ENCODE measurements around the gene MAPK10. TPM values are rescaled to one million over a fixed set of nuclear protein-coding genes. Genes with fewer than 3 reads are reported as not detected.

The MAPK10 gene
- total RNA-seq, 1 experiment from 2014 or later: 4.7 TPM

DNA sequence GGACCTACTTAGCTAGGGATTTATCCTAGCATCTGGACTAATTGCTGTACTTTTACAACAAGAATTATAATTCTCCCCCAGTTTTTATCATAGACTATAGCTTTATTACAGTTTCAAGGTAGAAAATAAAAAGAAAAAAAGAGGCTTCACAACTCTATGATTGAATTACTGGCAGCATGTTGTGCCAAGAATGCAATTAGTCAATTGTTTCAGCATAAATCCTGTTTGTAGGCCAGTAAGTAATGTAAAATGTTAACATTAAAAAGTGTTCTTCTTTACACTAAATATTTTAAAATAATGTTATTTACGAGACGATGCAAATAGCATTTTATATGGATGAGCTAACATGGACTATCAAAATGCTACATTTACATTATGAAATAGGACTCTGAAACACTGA, 228.4 kb downstream of the MAPK10 start:
- TF ChIP-seq, protein P1, sequence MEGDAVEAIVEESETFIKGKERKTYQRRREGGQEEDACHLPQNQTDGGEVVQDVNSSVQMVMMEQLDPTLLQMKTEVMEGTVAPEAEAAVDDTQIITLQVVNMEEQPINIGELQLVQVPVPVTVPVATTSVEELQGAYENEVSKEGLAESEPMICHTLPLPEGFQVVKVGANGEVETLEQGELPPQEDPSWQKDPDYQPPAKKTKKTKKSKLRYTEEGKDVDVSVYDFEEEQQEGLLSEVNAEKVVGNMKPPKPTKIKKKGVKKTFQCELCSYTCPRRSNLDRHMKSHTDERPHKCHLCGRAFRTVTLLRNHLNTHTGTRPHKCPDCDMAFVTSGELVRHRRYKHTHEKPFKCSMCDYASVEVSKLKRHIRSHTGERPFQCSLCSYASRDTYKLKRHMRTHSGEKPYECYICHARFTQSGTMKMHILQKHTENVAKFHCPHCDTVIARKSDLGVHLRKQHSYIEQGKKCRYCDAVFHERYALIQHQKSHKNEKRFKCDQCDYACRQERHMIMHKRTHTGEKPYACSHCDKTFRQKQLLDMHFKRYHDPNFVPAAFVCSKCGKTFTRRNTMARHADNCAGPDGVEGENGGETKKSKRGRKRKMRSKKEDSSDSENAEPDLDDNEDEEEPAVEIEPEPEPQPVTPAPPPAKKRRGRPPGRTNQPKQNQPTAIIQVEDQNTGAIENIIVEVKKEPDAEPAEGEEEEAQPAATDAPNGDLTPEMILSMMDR (conservative IDR thresholded peaks at IDR 0.05): no peak
- Histone ChIP-seq H3K23me2 (ENCODE audit: insufficient read length, low read depth, low read length, poor library complexity, severe bottlenecking) (no peaks in the 10 kb centered on the region), H4K5ac (ENCODE audit: insufficient read length, low read depth, low read length) (no peak overlapping the region), H3K9me3 (ENCODE audit: control insufficient read depth, low read depth, low read length) (no peaks in the 10 kb centered on the region), H3K27me3 (ENCODE audit: insufficient read depth, low read length) (no peaks in the 10 kb centered on the region), H2BK15ac (ENCODE audit: low read depth, low read length) (no peak overlapping the region), H3K23ac (ENCODE audit: insufficient read length, low read depth, low read length) (no peak overlapping the region), H4K20me1 (ENCODE audit: control insufficient read depth, insufficient read depth, insufficient read length) (no peaks in the 10 kb centered on the region), H3K18ac (ENCODE audit: insufficient read length, low read depth, low read length) (no peak overlapping the region), H3K56ac (ENCODE audit: insufficient read length, low read depth, low read length) (no peak overlapping the region), H3T11ph (ENCODE audit: low read length) (no peak overlapping the region), H4K8ac (replicated peaks; ENCODE audit: insufficient read length, low read depth, low read length) (no peak overlapping the region), H3K9ac (ENCODE audit: extremely low read depth, insufficient read length, low read length) (no peak overlapping the region), H2BK5ac (ENCODE audit: insufficient read length, low read length) (no peak overlapping the region), H3K79me2 (ENCODE audit: insufficient read depth, low read length) (no peaks in the 10 kb centered on the region), H3K4me1 (ENCODE audit: insufficient read depth, low read length) (no peaks in the 10 kb centered on the region), H3K4ac (ENCODE audit: low read depth, low read length) (no peak overlapping the region), H2BK20ac (ENCODE audit: low read depth, low read length, poor library complexity, severe bottlenecking) (no peak overlapping the region), H3K4me2 (ENCODE audit: insufficient read depth, insufficient read length, low read length) (no peak overlapping the region), H3K14ac (ENCODE audit: insufficient read depth, low read length) (no peak overlapping the region), H2AK5ac (ENCODE audit: insufficient read length, low read length) (no peak overlapping the region), H2AFZ (ENCODE audit: low read length) (no peak overlapping the region), H2BK120ac (ENCODE audit: low read depth, low read length, poor library complexity, severe bottlenecking) (no peak overlapping the region), H3K79me1 (ENCODE audit: insufficient read depth, low read depth, low read length, poor library complexity, severe bottlenecking) (no peaks in the 10 kb centered on the region), H4K91ac (ENCODE audit: insufficient read length, low read depth, low read length) (no peak overlapping the region), H3K27ac (ENCODE audit: insufficient read length, low read depth, low read length) (no peak overlapping the region), H2BK12ac (ENCODE audit: insufficient read length, low read depth, low read length) (no peak overlapping the region)
- Mint-ChIP-seq H3K27ac (no peak overlapping the region), H3K4me3 (no peak overlapping the region), H3K4me1 (peaks cover 2 to 7% of the 10 kb centered on the region in 2 experiments; a peak in 3 of 4 replicates), H3K27me3 (ENCODE audit: low read depth) (no peaks in the 10 kb centered on the region), H3K9me3 (peaks cover 0 to 3% of the 10 kb centered on the region in 2 experiments; a peak in 2 of 5 replicates), H3K36me3 (ENCODE audit: insufficient read depth in 1 of 3, low read depth in 3 of 3) (peaks cover 0 to 8% (median 2%) of the 10 kb centered on the region in 3 experiments; a peak in 2 of 7 replicates)
- DNase-seq: no peak
- no CpG with 5 or more reads among the region's 2 CpGs for WGBS (ENCODE audit: extremely low coverage, insufficient read length, low lambda C conversion rate)
